A549 (cell line): ENCODE measurements around the gene WNT16. TPM values are rescaled to one million over a fixed set of nuclear protein-coding genes. Genes with fewer than 3 reads are reported as not detected.

Experiments used
- ATAC-seq, 2 experiments: fragments of 200-7000 bp in 1 of 2; fragments of >200 bp in 1 of 2; cut with Nextera tagmentation in 1 of 2; cut with Tn5 transposase in 1 of 2; 3 replicates each; pipeline versions ENCODE4 v1.8.0 to v1.9.1; 2018 to 2020; ENCODE audit warnings: mild to moderate bottlenecking in 1 of 2, moderate library complexity in 1 of 2
- CTCF ChIA-PET: fragments of 300-600 bp; sonication (Branson Sonifier 250); formaldehyde crosslinking; extraction: SDS; loops from one replicate; lab custom pipeline; 2021; ENCODE audit warnings: antibody characterized with exemption, inconsistent platforms; lab: Yijun Ruan, JAX
- POLR2A ChIA-PET: fragments of 350-600 bp; formaldehyde crosslinking; extraction: SDS; loops from one replicate; lab custom pipeline; 2021; ENCODE audit warnings: antibody characterized with exemption, inconsistent platforms; lab: Yijun Ruan, JAX
- DNase-seq, 2 experiments: peaks; one replicate each; pipeline versions ENCODE4 v3.0.0 to v3.0.0-alpha.2; 2011 to 2016; ENCODE audit warnings: low read depth in 1 of 2, low spot score in 1 of 2
- FAIRE-seq: peaks from 2 replicates; lab custom pipeline; 2011; peaks lifted over from hg19 to GRCh38; lab: Jason Lieb, UNC
- H3K27ac ChIP-seq, 2 experiments: fragments of >200 bp; sonication (Bioruptor Twin); formaldehyde crosslinking; 3 replicates each; pipeline ENCODE4 v1.5.1; 2016 to 2017
- H3K4me1 ChIP-seq: fragments of >200 bp; sonication (Bioruptor Twin); formaldehyde crosslinking; 3 replicates; pipeline ENCODE4 v1.6.1; 2016
- H3K4me2 ChIP-seq: fragments of >200 bp; sonication (Bioruptor Twin); formaldehyde crosslinking; 3 replicates; pipeline ENCODE4 v1.6.1; 2016
- H3K4me3 ChIP-seq: fragments of >200 bp; sonication (Bioruptor Twin); formaldehyde crosslinking; 3 replicates; pipeline ENCODE4 v1.5.1; 2016
- H3K9me3 ChIP-seq: fragments of >200 bp; sonication (Bioruptor Twin); formaldehyde crosslinking; 3 replicates; pipeline ENCODE4 v1.6.1; 2016
- CEBPB ChIP-seq, 2 experiments: fragments of >200 bp in 1 of 2; sonication (Bioruptor Twin) in 1 of 2; formaldehyde crosslinking in 1 of 2; IDR thresholded peaks; 2 replicates each; pipeline ENCODE4 v1.6.1; 2012 to 2016
- ESRRA ChIP-seq: fragments of 150-350 bp; IDR thresholded peaks from 2 replicates; pipeline ENCODE4 v1.6.1; 2014; ENCODE audit warnings: mild to moderate bottlenecking, low read length, borderline replicate concordance
- FOSL2 ChIP-seq, 2 experiments: fragments of 450-650 bp in 1 of 2; fragments of >200 bp in 1 of 2; sonication (Bioruptor Twin) in 1 of 2; formaldehyde crosslinking; IDR thresholded peaks; 2 replicates each; pipeline versions ENCODE4 v1.5.0 to v1.6.1; 2016 to 2020; ENCODE audit warnings: mild to moderate bottlenecking in 1 of 2, moderate library complexity in 1 of 2
- FOXS1 ChIP-seq: fragments of 250-450 bp; sonication (Bioruptor Pico); IDR thresholded peaks from 2 replicates; pipeline ENCODE4 v1.5.0; 2020; ENCODE audit warnings: mild to moderate bottlenecking, moderate library complexity
- KDM5A ChIP-seq: fragments of 200-600 bp; sonication (generic); IDR thresholded peaks from 2 replicates; pipeline ENCODE4 v1.6.1; 2016; ENCODE audit warnings: antibody characterized with exemption, mild to moderate bottlenecking
- MAFK ChIP-seq: fragments of 450-650 bp; IDR thresholded peaks from 2 replicates; pipeline ENCODE4 v1.6.1; 2014; ENCODE audit not compliant: partially characterized antibody
- NPAS2 ChIP-seq: fragments of 250-450 bp; sonication (Bioruptor Pico); IDR thresholded peaks from 2 replicates; pipeline ENCODE4 v1.8.0; 2022; ENCODE audit warnings: mild to moderate bottlenecking, moderate library complexity, borderline replicate concordance
- PHF8 ChIP-seq: fragments of 200-600 bp; sonication (generic); IDR thresholded peaks from 2 replicates; pipeline ENCODE4 v1.6.1; 2016; ENCODE audit warnings: low read depth, mild to moderate bottlenecking, antibody characterized with exemption, moderate library complexity, borderline replicate concordance
- RFX5 ChIP-seq: fragments of 450-650 bp; IDR thresholded peaks from 2 replicates; pipeline ENCODE4 v1.7.1; 2014; ENCODE audit warnings: antibody characterized with exemption, mild to moderate bottlenecking, moderate library complexity
- RNF2 ChIP-seq: fragments of 200-600 bp; sonication (generic); IDR thresholded peaks from 2 replicates; pipeline ENCODE4 v1.6.1; 2016; ENCODE audit warnings: low read depth, mild to moderate bottlenecking, antibody characterized with exemption, moderate library complexity, borderline replicate concordance
- SREBF2 ChIP-seq: fragments of 450-650 bp; IDR thresholded peaks from 2 replicates; pipeline ENCODE4 v1.6.1; 2014; ENCODE audit warnings: mild to moderate bottlenecking, moderate library complexity
- ZNF302 ChIP-seq: fragments of 250-450 bp; sonication (Bioruptor Pico); IDR thresholded peaks from 2 replicates; pipeline ENCODE4 v1.9.0; 2021; ENCODE audit warnings: inconsistent platforms, mild to moderate bottlenecking, moderate library complexity
- WGBS: methylation state at CpG from one replicate; pipeline ENCODE4 v1.1.6; 2017; ENCODE audit errors: missing lambda C conversion rate; 5-methylcytosine and 5-hydroxymethylcytosine counted together
- polyA plus RNA-seq, 4 experiments: library from polyadenylated mRNA; depleted of rRNA in 3 of 4; stranded (reverse); fragments of >200 nt; fragmentation: RNase III in 1 of 4; extraction: RNeasy Plus Mini Kit Qiagen cat#74134 plus additional on column Dnase treatment in 1 of 4; gene quantifications; 2 replicates in 3 of 4; 3 replicates in 1 of 4; pipeline ENCODE4 v1.2.3, GENCODE V29; 2011 to 2017
- TF ChIP-seq, protein P1 (sequence below): fragments of 250-450 bp; sonication (Bioruptor Pico); IDR thresholded peaks from 2 replicates; pipeline ENCODE4 v1.5.0; 2021; ENCODE audit warnings: mild to moderate bottlenecking, moderate library complexity, borderline replicate concordance
- TF ChIP-seq, protein P2 (sequence below): IDR thresholded peaks from 2 replicates; pipeline ENCODE4 v1.6.1; 2012
- TF ChIP-seq, protein P3 (sequence below): fragments of >200 bp; sonication (Bioruptor Twin); formaldehyde crosslinking; IDR thresholded peaks from 3 replicates; pipeline ENCODE4 v1.5.1; 2016

WNT16 gene
- polyA plus RNA-seq, 2 of the 4 experiments (the other 2 are of a cell fraction) = not detected

GRCh38 chr7:121339082-121339481 lies 10.3 kb downstream of the WNT16 start:
- Histone ChIP-seq H3K27ac (no peak overlapping the region), H3K4me1 (no peaks in the 10 kb centered on the region), H3K9me3 (no peaks in the 10 kb centered on the region), H3K4me3 (no peak overlapping the region), H3K4me2 (no peak overlapping the region)
- TF ChIP-seq RFX5 (no peak), FOSL2 (IDR thresholded peaks at IDR 0.05) (no peak), FOSL2 (CRISPR knock-in tag; IDR thresholded peaks at IDR 0.05) (no peak), CEBPB (IDR thresholded peaks at IDR 0.05) (no peak)
- TF ChIP-seq, protein P1, sequence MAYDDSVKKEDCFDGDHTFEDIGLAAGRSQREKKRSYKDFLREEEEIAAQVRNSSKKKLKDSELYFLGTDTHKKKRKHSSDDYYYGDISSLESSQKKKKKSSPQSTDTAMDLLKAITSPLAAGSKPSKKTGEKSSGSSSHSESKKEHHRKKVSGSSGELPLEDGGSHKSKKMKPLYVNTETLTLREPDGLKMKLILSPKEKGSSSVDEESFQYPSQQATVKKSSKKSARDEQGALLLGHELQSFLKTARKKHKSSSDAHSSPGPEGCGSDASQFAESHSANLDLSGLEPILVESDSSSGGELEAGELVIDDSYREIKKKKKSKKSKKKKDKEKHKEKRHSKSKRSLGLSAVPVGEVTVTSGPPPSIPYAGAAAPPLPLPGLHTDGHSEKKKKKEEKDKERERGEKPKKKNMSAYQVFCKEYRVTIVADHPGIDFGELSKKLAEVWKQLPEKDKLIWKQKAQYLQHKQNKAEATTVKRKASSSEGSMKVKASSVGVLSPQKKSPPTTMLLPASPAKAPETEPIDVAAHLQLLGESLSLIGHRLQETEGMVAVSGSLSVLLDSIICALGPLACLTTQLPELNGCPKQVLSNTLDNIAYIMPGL (CRISPR knock-in tag) = no peak
- FAIRE-seq (no peak), DNase-seq (no peak), ATAC-seq (no peak)
- POLR2A ChIA-PET = no interaction called here
- 54% methylated on average over 5 of the region's 5 CpGs for WGBS
- CTCF ChIA-PET = no interaction called here

DNA sequence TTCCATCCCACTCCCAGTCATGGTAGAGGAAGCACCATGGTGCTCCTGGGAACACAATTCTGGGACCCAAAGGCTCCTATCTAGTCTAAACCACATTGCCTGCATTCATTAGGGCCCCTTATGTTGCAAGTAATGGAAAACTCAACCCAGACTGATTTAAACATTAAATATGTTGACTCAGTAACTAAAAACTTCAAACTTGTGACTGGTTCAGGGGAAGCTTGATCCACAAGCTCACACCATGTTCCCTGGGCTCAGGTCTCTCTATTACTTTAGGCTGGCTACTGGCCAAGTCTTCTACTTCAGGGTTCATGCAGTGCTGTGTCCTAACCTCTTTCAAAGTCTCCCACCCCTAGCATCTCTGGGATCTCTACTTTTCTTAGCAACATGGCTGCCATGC lies 13.1 kb downstream of the WNT16 start:
- ATAC-seq (no peak), DNase-seq (no peak), FAIRE-seq (no peak)
- no peak overlapping the region for H3K4me3 ChIP-seq
- H3K27ac ChIP-seq = no peak overlapping the region
- TF ChIP-seq FOXS1 (no peak), KDM5A (no peak), SREBF2 (no peak), NPAS2 (no peak), MAFK (no peak), RFX5 (no peak), RNF2 (no peak), ZNF302 (CRISPR knock-in tag) (no peak), ESRRA (no peak)
- TF ChIP-seq, protein P2, sequence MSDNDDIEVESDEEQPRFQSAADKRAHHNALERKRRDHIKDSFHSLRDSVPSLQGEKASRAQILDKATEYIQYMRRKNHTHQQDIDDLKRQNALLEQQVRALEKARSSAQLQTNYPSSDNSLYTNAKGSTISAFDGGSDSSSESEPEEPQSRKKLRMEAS = no peak
- TF ChIP-seq, protein P1 (CRISPR knock-in tag) = no peak
- ChIA-PET CTCF (interaction anchor here (1.5 kb wide), 1 partner anchor 12 kb away, joined by 3 read pairs; no protein-coding TSS in a partner anchor), POLR2A (no interaction called here)
- H3K4me2 ChIP-seq = no peak overlapping the region
- no peaks in the 10 kb centered on the region for H3K4me1 ChIP-seq
- H3K9me3 ChIP-seq = no peaks in the 10 kb centered on the region

- no peak for ATAC-seq
- FAIRE-seq = no peak
- POLR2A ChIA-PET = no interaction called here
Measured at GRCh38 chr7:121342631-121343030, 13.8 kb downstream of the WNT16 start.

More at GRCh38 chr7:121342631-121343030, 13.8 kb downstream of the WNT16 start:
- no peak overlapping the region for H3K4me3 ChIP-seq
- WGBS = 89% methylated on average over 4 of the region's 4 CpGs
- no peak for DNase-seq
- TF ChIP-seq ZNF302 (CRISPR knock-in tag) (no peak), PHF8 (no peak)
- TF ChIP-seq, protein P3, sequence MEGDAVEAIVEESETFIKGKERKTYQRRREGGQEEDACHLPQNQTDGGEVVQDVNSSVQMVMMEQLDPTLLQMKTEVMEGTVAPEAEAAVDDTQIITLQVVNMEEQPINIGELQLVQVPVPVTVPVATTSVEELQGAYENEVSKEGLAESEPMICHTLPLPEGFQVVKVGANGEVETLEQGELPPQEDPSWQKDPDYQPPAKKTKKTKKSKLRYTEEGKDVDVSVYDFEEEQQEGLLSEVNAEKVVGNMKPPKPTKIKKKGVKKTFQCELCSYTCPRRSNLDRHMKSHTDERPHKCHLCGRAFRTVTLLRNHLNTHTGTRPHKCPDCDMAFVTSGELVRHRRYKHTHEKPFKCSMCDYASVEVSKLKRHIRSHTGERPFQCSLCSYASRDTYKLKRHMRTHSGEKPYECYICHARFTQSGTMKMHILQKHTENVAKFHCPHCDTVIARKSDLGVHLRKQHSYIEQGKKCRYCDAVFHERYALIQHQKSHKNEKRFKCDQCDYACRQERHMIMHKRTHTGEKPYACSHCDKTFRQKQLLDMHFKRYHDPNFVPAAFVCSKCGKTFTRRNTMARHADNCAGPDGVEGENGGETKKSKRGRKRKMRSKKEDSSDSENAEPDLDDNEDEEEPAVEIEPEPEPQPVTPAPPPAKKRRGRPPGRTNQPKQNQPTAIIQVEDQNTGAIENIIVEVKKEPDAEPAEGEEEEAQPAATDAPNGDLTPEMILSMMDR = no peak
- TF ChIP-seq, all 56 proteins: peak for 0
- CTCF ChIA-PET = interaction anchor here (1.5 kb wide), 1 partner anchor 13 kb away, joined by 3 read pairs; no protein-coding TSS in a partner anchor
- Histone ChIP-seq H3K27ac (no peak overlapping the region), H3K4me1 (no peaks in the 10 kb centered on the region), H3K4me2 (no peak overlapping the region), H3K9me3 (no peaks in the 10 kb centered on the region)
